Sigmoid colon (tissue), 7 donors: Measurements from ENCODE around the gene SIRT3. TPM values are rescaled to one million over a fixed set of nuclear protein-coding genes. Genes with fewer than 3 reads are reported as not detected.

Experiments used
- DNase-seq: peaks from one replicate; pipeline ENCODE4 v3.0.0-alpha.2; 2019
- H3K27ac ChIP-seq, 4 donors: fragments of 200-600 bp; sonication (generic); one replicate each; pipeline ENCODE4 v1.5.1; 2016 to 2019; ENCODE audit warnings: mild to moderate bottlenecking in 1 of 4
- H3K27me3 ChIP-seq, 3 donors: fragments of 200-600 bp; sonication (generic); one replicate each; pipeline ENCODE4 v1.5.1; 2019; ENCODE audit warnings: mild to moderate bottlenecking in 1 of 3
- H3K36me3 ChIP-seq, 4 donors: fragments of 200-600 bp; sonication (generic); one replicate each; pipeline ENCODE4 v1.5.1; 2016 to 2019
- H3K4me1 ChIP-seq, 4 donors: fragments of 200-600 bp; sonication (generic); one replicate each; pipeline ENCODE4 v1.5.1; 2017 to 2019
- H3K4me3 ChIP-seq, 4 donors: fragments of 200-600 bp; sonication (generic); one replicate each; pipeline ENCODE4 v1.5.1; 2017 to 2019; ENCODE audit warnings: mild to moderate bottlenecking in 2 of 4, moderate library complexity in 1 of 4
- H3K9me3 ChIP-seq, 4 donors: fragments of 200-600 bp in 3 of 4; sonication (generic) in 3 of 4; one replicate each; pipeline versions ENCODE4 v1.5.1 to v1.6.1; 2013 to 2019
- EP300 ChIP-seq, 4 donors: sonication (generic); formaldehyde crosslinking; IDR thresholded peaks; one replicate each; pipeline ENCODE4 v1.6.1; 2017; ENCODE audit warnings: antibody characterized with exemption in 4 of 4
- POLR2A ChIP-seq, 2 donors: fragments of 450-650 bp; IDR thresholded peaks; one replicate each; pipeline ENCODE4 v1.6.1; 2016; ENCODE audit warnings: antibody characterized with exemption in 2 of 2, mild to moderate bottlenecking in 2 of 2, moderate library complexity in 2 of 2
- POLR2AphosphoS5 ChIP-seq, 4 donors: sonication (generic); formaldehyde crosslinking; IDR thresholded peaks; one replicate each; pipeline ENCODE4 v1.6.1; 2017; ENCODE audit warnings: antibody characterized with exemption in 4 of 4
- WGBS, 2 donors: extraction: QIAGEN DNeasy Blood & Tissue Kit; methylation state at CpG; one replicate each; pipeline ENCODE4 v1.1.7; 2013; 5-methylcytosine and 5-hydroxymethylcytosine counted together
- intact Hi-C: fragments of 100-400 bp; cut with DNase I; formaldehyde crosslinking; loops from one replicate; pipeline ENCODE4 v1.15.1; 2023
- polyA plus RNA-seq, 3 donors: library from polyadenylated mRNA; stranded (reverse); fragments of 200-250 nt; gene quantifications; one replicate each; pipeline ENCODE4 v1.2.3, GENCODE V29; 2013
- total RNA-seq, 4 donors: library from RNA; depleted of rRNA; stranded (reverse); fragments of >200 nt; gene quantifications; one replicate each; pipeline ENCODE4 v1.1.0, GENCODE V29; 2016
- TF ChIP-seq, protein P1 (sequence below), 4 experiments: fragments of 450-650 bp in 3 of 4; fragments of 200-600 bp in 1 of 4; IDR thresholded peaks; one replicate each; pipeline ENCODE4 v1.5.1; 2016 to 2019; ENCODE audit warnings: antibody characterized with exemption in 4 of 4, mild to moderate bottlenecking in 3 of 4, moderate library complexity in 2 of 4
- donor health status: healthy with polysubstance abuse.
- donor health status: Bipolar disorder and iron deficiency.
- donor health status: healthy.

Gene SIRT3
- total and polyA plus RNA-seq, 7 donors: 6.4 to 21.0 (median 12.2) TPM

DNA sequence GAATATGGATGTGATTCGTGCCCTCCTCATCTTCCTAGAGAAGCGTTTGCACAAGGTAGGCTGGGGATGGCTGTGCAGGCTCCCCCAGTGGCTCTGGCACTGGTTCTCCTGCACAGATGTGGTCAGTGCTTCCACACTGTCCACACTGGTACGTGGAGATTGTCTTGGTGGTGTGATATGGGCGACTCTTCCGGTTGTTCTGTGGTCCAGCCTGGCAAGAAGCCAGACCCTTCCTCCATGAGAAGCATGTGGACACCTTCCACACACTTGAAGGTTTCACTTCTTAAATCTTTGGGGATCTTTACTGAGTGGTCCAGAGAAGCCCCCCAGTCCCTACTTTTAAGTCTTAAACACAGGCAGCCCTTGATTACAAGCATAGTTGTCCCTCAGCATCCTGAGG, 24.8 kb downstream of the SIRT3 start:
- peak; percentile 54 for DNase-seq

DNA sequence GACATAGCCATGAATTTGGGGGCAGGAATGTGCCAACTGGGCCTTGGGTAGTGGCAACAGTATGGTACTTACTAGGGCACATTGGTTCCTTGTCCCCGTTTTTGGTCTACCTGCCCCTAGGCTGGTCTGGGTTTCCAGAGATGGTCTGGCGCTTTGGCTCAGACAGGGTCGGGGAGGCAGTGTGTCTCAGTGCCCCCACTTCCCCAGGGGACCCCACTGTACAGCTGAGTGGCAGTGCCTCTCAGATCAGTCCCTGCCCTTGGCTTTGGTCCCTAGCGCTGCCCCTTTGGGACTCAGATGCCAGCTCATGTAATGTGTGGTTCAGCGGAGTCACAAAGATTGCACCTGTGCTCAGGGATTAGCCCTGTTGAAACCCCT, 25.4 kb downstream of the SIRT3 start:
- peaks cover 0 to 36% (median 31%) of the 10 kb centered on the region in 4 donors for H3K4me1 ChIP-seq
- H3K36me3 ChIP-seq: peaks cover 26 to 65% (median 51%) of the 10 kb centered on the region in 4 donors
- DNase-seq: peak; percentile 63
- H3K27me3 ChIP-seq: no peaks in the 10 kb centered on the region
- no peaks in the 10 kb centered on the region for H3K9me3 ChIP-seq
- WGBS, 2 donors: 94% methylated on average over 5 of the region's 5 CpGs
- intact Hi-C loops: no loop called here
- no peak for TF ChIP-seq EP300 (IDR thresholded peaks at IDR 0.05)
- TF ChIP-seq, protein P1, sequence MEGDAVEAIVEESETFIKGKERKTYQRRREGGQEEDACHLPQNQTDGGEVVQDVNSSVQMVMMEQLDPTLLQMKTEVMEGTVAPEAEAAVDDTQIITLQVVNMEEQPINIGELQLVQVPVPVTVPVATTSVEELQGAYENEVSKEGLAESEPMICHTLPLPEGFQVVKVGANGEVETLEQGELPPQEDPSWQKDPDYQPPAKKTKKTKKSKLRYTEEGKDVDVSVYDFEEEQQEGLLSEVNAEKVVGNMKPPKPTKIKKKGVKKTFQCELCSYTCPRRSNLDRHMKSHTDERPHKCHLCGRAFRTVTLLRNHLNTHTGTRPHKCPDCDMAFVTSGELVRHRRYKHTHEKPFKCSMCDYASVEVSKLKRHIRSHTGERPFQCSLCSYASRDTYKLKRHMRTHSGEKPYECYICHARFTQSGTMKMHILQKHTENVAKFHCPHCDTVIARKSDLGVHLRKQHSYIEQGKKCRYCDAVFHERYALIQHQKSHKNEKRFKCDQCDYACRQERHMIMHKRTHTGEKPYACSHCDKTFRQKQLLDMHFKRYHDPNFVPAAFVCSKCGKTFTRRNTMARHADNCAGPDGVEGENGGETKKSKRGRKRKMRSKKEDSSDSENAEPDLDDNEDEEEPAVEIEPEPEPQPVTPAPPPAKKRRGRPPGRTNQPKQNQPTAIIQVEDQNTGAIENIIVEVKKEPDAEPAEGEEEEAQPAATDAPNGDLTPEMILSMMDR (IDR thresholded peaks at IDR 0.05): no peak
- TF ChIP-seq POLR2A (IDR thresholded peaks at IDR 0.05): no peak
- no peak for TF ChIP-seq POLR2AphosphoS5 (IDR thresholded peaks at IDR 0.05)
- H3K4me3 ChIP-seq: no peak overlapping the region
- H3K27ac ChIP-seq: peak overlapping the region in 2 of 4 donors; percentile 99 to 100

More for the DNA sequence above, 24.8 kb downstream of the SIRT3 start:
- Histone ChIP-seq H3K27me3 (no peaks in the 10 kb centered on the region), H3K4me1 (peaks cover 0 to 31% (median 25%) of the 10 kb centered on the region in 4 donors), H3K36me3 (peaks cover 30 to 70% (median 54%) of the 10 kb centered on the region in 4 donors), H3K27ac (peak overlapping the region in 1 of 4 donors; percentile 100), H3K4me3 (no peak overlapping the region), H3K9me3 (no peaks in the 10 kb centered on the region)
- TF ChIP-seq, protein P1 (IDR thresholded peaks at IDR 0.05): no peak
- TF ChIP-seq POLR2AphosphoS5 (IDR thresholded peaks at IDR 0.05): no peak
- no peak for TF ChIP-seq EP300 (IDR thresholded peaks at IDR 0.05)
- TF ChIP-seq POLR2A (IDR thresholded peaks at IDR 0.05): no peak
- 84 to 85% methylated on average over 5 of the region's 5 CpGs for WGBS, 2 donors
- intact Hi-C loops: no loop called here

DNA sequence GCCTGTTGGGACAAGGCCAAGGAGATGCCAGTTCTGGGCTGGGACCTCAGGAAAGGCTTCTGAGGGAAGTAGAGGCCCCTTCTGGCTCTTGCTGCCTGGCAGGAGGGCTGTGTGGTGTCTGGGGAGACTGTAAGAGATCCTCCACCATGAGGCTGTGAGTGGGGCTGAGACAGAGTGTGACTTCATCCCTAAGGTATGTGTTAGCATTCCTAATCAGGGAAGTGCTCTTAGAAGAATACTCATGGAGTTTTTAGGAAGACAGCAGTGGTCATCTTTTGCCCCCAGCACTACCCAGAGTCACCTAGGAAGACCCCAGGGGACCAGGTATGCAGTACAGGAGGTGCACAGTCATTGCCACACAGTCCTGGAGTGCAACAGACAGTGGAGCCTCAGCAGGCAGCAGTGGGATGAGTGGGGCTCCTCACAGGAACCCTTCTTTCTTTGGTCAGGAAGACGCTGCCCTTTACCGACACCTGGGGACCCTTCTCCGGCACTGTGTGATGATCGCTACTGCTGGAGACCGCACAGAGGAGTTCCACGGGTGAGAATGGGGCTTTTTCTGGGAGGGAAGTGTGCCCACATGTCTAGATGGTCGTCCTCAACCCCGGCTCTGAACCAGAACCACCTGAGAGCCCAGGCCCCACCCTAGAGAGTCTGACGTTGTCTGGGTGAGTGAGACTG, 25.9 kb downstream of the SIRT3 start:
- Histone ChIP-seq H3K4me1 (peaks cover 0 to 42% (median 36%) of the 10 kb centered on the region in 4 donors), H3K36me3 (peaks cover 28 to 64% (median 46%) of the 10 kb centered on the region in 4 donors), H3K27ac (peak overlapping the region in 3 of 4 donors; percentile 96 to 100 (median 99)), H3K27me3 (no peaks in the 10 kb centered on the region), H3K9me3 (no peaks in the 10 kb centered on the region), H3K4me3 (peak overlapping the region in 1 of 4 donors; percentile 86)
- intact Hi-C loops: no loop called here
- peak; percentile 57 for DNase-seq
- 86 to 92% methylated on average over 9 of the region's 9 CpGs for WGBS, 2 donors
- TF ChIP-seq, protein P1 (IDR thresholded peaks at IDR 0.05): no peak
- no peak for TF ChIP-seq POLR2A (IDR thresholded peaks at IDR 0.05)
- TF ChIP-seq EP300 (IDR thresholded peaks at IDR 0.05): no peak
- no peak for TF ChIP-seq POLR2AphosphoS5 (IDR thresholded peaks at IDR 0.05)

DNA sequence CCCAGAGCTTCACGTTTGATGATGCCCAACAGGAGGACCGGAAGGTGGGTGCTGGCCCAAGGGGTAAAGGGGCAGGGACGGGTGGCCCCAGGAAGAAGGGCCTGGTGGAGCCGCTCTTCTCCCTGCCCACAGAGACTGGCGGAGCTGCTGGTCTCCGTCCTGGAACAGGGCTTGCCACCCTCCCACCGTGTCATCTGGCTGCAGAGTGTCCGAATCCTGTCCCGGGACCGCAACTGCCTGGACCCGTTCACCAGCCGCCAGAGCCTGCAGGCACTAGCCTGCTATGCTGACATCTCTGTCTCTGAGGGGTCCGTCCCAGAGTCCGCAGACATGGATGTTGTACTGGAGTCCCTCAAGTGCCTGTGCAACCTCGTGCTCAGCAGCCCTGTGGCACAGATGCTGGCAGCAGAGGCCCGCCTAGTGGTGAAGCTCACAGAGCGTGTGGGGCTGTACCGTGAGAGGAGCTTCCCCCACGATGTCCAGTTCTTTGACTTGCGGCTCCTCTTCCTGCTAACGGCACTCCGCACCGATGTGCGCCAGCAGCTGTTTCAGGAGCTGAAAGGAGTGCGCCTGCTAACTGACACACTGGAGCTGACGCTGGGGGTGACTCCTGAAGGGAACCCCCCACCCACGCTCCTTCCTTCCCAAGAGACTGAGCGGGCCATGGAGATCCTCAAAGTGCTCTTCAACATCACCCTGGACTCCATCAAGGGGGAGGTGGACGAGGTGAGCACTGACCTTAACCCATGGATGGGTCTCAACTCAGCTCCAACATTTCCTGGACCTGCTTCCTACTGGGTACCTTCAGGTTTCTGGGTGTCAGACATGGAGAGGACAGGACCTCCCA, 26.6 kb downstream of the SIRT3 start:
- intact Hi-C loops: loop anchor here (2.0 to 5.0 kb wide), 5 partner anchors 98 to 298 kb away; partner anchors contain the start of genes IFITM2 and RNH1
- H3K4me3 ChIP-seq: peak overlapping the region; percentile 85 to 98 (median 90)
- no peaks in the 10 kb centered on the region for H3K27me3 ChIP-seq
- peaks cover 27 to 64% (median 40%) of the 10 kb centered on the region in 4 donors for H3K36me3 ChIP-seq
- DNase-seq: peak; percentile 73
- TF ChIP-seq POLR2A (IDR thresholded peaks at IDR 0.05) (no peak), EP300 (IDR thresholded peaks at IDR 0.05) (no peak), POLR2AphosphoS5 (IDR thresholded peaks at IDR 0.05) (no peak)
- TF ChIP-seq, protein P1 (IDR thresholded peaks at IDR 0.05): no peak
- H3K9me3 ChIP-seq: no peaks in the 10 kb centered on the region
- peaks cover 0 to 49% (median 41%) of the 10 kb centered on the region in 4 donors for H3K4me1 ChIP-seq
- H3K27ac ChIP-seq: peak overlapping the region; percentile 96 to 100 (median 98)
- 53 to 62% methylated on average over 29 of the region's 29 CpGs for WGBS, 2 donors
